Measurements from ENCODE around the gene CNTNAP2.

- TF ChIP-seq PKNOX1 (IDR thresholded peaks at IDR 0.05) (no peak), ZNF384 (IDR thresholded peaks at IDR 0.05) (no peak), BHLHE40 (IDR thresholded peaks at IDR 0.05; ENCODE audit: borderline replicate concordance) (no peak), NFRKB (IDR thresholded peaks at IDR 0.05) (no peak)
Measured at GRCh38 chr7:148397056-148397455, 2280.5 kb downstream of the CNTNAP2 start.
